PFSK-1 (cell line): ENCODE results near the gene TFEB.

ENCODE experiments used
- FOXP2 ChIP-seq: optimal IDR thresholded peaks from 2 replicates; pipeline ENCODE3; 2011; ENCODE audit warnings: borderline replicate concordance, control low read depth, inconsistent platforms; ENCODE audit not compliant: insufficient read depth; ENCODE audit errors: extremely low read length, extremely low read depth
- POLR2AphosphoS5 ChIP-seq: IDR thresholded peaks from 2 replicates; pipeline ENCODE4 v1.6.1; 2012; ENCODE audit warnings: low read depth, mild to moderate bottlenecking, control low read depth, low read length, moderate library complexity
- REST ChIP-seq, 2 experiments: IDR thresholded peaks; 2 replicates each; pipeline versions ENCODE4 v1.6.1 to v1.8.0; 2011 to 2012; ENCODE audit warnings: low read depth in 2 of 2, low read length in 2 of 2, control low read depth in 1 of 2, inconsistent platforms in 1 of 2, mild to moderate bottlenecking in 1 of 2, moderate library complexity in 1 of 2; ENCODE audit not compliant: insufficient read depth in 1 of 2
- SIN3A ChIP-seq: IDR thresholded peaks from 2 replicates; pipeline ENCODE4 v1.6.1; 2012; ENCODE audit warnings: mild to moderate bottlenecking, low read length, moderate library complexity, borderline replicate concordance; ENCODE audit not compliant: insufficient read depth
- TAF1 ChIP-seq: IDR thresholded peaks from 2 replicates; pipeline ENCODE4 v1.6.1; 2012; ENCODE audit warnings: low read length, control low read depth, borderline replicate concordance; ENCODE audit not compliant: insufficient read depth

GRCh38 chr6:41733707-41734665 lies 1.4 kb downstream of the TFEB start:
- TF ChIP-seq FOXP2: no peak
- TF ChIP-seq TAF1: no peak
- no peak for TF ChIP-seq POLR2AphosphoS5
- no peak for TF ChIP-seq REST (IDR thresholded peaks at IDR 0.05; ENCODE audit: insufficient read depth in 1 of 2, low read depth in 2 of 2, low read length in 2 of 2)
- no peak for TF ChIP-seq SIN3A
